SU-DHL-6 (cell line): ENCODE measurements around the gene LY6G5B.

Experiments used
- H2AFZ ChIP-seq: fragments of 200-600 bp; sonication (generic); 2 replicates; pipeline ENCODE4 v1.6.1; 2014; ENCODE audit warnings: low read depth, mild to moderate bottlenecking, moderate library complexity, mixed read lengths, antibody characterized with exemption, low read length; ENCODE audit not compliant: severe bottlenecking
- H3F3A ChIP-seq: fragments of 200-600 bp; shearing (Covaris generic); 2 replicates; pipeline ENCODE4 v1.6.0; 2016; ENCODE audit warnings: antibody characterized with exemption, mild to moderate bottlenecking; ENCODE audit not compliant: insufficient read depth
- H3K27ac ChIP-seq: fragments of 200-600 bp; sonication (generic); 2 replicates; pipeline ENCODE4 v1.5.1; 2016; ENCODE audit warnings: low read depth, mild to moderate bottlenecking, low read length, moderate library complexity, mixed read lengths
- H3K27me3 ChIP-seq: fragments of 200-600 bp; sonication (generic), shearing (Covaris generic); 2 replicates; pipeline ENCODE4 v1.6.0; 2014; ENCODE audit warnings: mild to moderate bottlenecking, low read length
- H3K36me3 ChIP-seq: fragments of 200-600 bp; sonication (generic); 2 replicates; pipeline ENCODE4 v1.6.1; 2014; ENCODE audit warnings: mild to moderate bottlenecking, low read length, mixed read lengths
- H3K4me2 ChIP-seq: fragments of 300-600, 200-600 bp; shearing (Covaris generic), sonication (generic); 2 replicates; pipeline ENCODE4 v1.6.0; 2014; ENCODE audit warnings: low read length, low read depth, mild to moderate bottlenecking; ENCODE audit not compliant: poor library complexity, severe bottlenecking
- H3K4me3 ChIP-seq: fragments of 200-600 bp; sonication (generic); 2 replicates; pipeline ENCODE4 v1.5.1; 2014; ENCODE audit warnings: antibody characterized with exemption, low read length, mild to moderate bottlenecking, mixed read lengths; ENCODE audit not compliant: insufficient read depth, poor library complexity, severe bottlenecking
- H3K79me2 ChIP-seq: fragments of 200-600 bp; sonication (generic); 2 replicates; pipeline ENCODE4 v1.6.1; 2014; ENCODE audit warnings: mild to moderate bottlenecking, low read length, moderate library complexity; ENCODE audit not compliant: insufficient read depth
- H3K9ac ChIP-seq: fragments of 200-600 bp; sonication (generic); 2 replicates; pipeline ENCODE4 v1.7.0; 2014; ENCODE audit warnings: mild to moderate bottlenecking, low read length
- H3K9me2 ChIP-seq: fragments of 200-600 bp; sonication (generic); replicated peaks from 2 replicates; pipeline ENCODE4 v1.6.1; 2014; ENCODE audit warnings: low read length; ENCODE audit not compliant: insufficient read depth
- H3K9me3 ChIP-seq: fragments of 200-600 bp; sonication (generic); 2 replicates; pipeline ENCODE4 v1.6.1; 2014; ENCODE audit warnings: low read length, mixed read lengths; ENCODE audit not compliant: insufficient read depth
- H4K20me1 ChIP-seq: fragments of 200-600 bp; sonication (generic); 2 replicates; pipeline ENCODE4 v1.6.1; 2014; ENCODE audit warnings: low read depth, mild to moderate bottlenecking, antibody characterized with exemption, low read length, moderate library complexity, mixed read lengths
- EZH2phosphoT487 ChIP-seq: fragments of 200-600 bp; sonication (generic), shearing (Covaris generic); conservative IDR thresholded peaks from 2 replicates; pipeline ENCODE4 v1.6.1; 2018; ENCODE audit warnings: mild to moderate bottlenecking, antibody characterized with exemption, low read length, moderate library complexity, mixed read lengths
- TF ChIP-seq, protein P1 (sequence below): fragments of 200-600 bp; sonication (generic); IDR thresholded peaks from one replicate; pipeline ENCODE4 v1.5.1; 2017; ENCODE audit warnings: antibody characterized with exemption, mild to moderate bottlenecking, low read length, moderate library complexity; ENCODE audit not compliant: insufficient read depth, poor library complexity, severe bottlenecking

Gene LY6G5B

GRCh38 chr6:31639449-31639861 is 30.3 kb upstream of the LY6G5B start:
- Histone ChIP-seq H3K9me2 (no peaks in the 10 kb centered on the region), H3K9ac (no peak overlapping the region)

DNA sequence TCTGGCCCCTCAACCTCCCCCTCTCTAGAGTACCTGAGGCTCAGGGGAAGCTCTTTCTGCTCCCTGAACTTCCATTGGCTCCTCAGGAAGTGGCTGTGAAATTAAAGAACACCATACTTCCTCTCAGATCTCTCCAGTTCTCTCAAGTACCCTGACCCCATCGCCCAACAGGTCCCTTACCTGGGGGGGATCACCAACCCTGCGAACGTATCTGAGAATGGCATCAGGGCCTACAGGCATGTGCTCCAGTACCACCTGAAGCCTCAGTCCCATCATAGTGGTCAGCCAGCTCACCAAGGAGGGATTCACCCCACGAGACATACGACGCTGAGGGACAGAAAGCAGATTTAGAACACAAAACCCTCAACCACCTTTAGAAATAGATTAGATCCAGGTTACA is 29.2 kb upstream of the LY6G5B start:
- Histone ChIP-seq H3K9me3 (no peaks in the 10 kb centered on the region), H3K4me3 (no peak overlapping the region), H3K27me3 (no peaks in the 10 kb centered on the region), H3K79me2 (no peaks in the 10 kb centered on the region), H3K4me2 (no peak overlapping the region), H3K36me3 (peaks cover 10% of the 10 kb centered on the region; the same call in 1 of the 2 replicates), H3F3A (peaks cover 36% of the 10 kb centered on the region), H3K9ac (no peak overlapping the region), H3K27ac (no peak overlapping the region), H3K9me2 (no peaks in the 10 kb centered on the region), H2AFZ (no peak overlapping the region), H4K20me1 (no peaks in the 10 kb centered on the region)
- TF ChIP-seq, protein P1, sequence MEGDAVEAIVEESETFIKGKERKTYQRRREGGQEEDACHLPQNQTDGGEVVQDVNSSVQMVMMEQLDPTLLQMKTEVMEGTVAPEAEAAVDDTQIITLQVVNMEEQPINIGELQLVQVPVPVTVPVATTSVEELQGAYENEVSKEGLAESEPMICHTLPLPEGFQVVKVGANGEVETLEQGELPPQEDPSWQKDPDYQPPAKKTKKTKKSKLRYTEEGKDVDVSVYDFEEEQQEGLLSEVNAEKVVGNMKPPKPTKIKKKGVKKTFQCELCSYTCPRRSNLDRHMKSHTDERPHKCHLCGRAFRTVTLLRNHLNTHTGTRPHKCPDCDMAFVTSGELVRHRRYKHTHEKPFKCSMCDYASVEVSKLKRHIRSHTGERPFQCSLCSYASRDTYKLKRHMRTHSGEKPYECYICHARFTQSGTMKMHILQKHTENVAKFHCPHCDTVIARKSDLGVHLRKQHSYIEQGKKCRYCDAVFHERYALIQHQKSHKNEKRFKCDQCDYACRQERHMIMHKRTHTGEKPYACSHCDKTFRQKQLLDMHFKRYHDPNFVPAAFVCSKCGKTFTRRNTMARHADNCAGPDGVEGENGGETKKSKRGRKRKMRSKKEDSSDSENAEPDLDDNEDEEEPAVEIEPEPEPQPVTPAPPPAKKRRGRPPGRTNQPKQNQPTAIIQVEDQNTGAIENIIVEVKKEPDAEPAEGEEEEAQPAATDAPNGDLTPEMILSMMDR: no peak
- no peak for TF ChIP-seq EZH2phosphoT487

More at GRCh38 chr6:31639449-31639861, 30.3 kb upstream of the LY6G5B start:
- Histone ChIP-seq H3K27ac (no peak overlapping the region), H3K27me3 (no peaks in the 10 kb centered on the region), H2AFZ (no peak overlapping the region), H3K9me3 (no peaks in the 10 kb centered on the region), H4K20me1 (no peaks in the 10 kb centered on the region), H3K4me2 (no peak overlapping the region), H3K79me2 (no peaks in the 10 kb centered on the region), H3K36me3 (peaks cover 16% of the 10 kb centered on the region; the same call in 1 of the 2 replicates), H3K4me3 (no peak overlapping the region), H3F3A (peaks cover 45% of the 10 kb centered on the region)
- TF ChIP-seq EZH2phosphoT487: no peak
- TF ChIP-seq, protein P1: no peak

GRCh38 chr6:31641370-31641769 is 28.4 kb upstream of the LY6G5B start:
- Histone ChIP-seq H3K27ac (no peak overlapping the region), H3K27me3 (no peaks in the 10 kb centered on the region), H3K9me2 (no peaks in the 10 kb centered on the region), H3K36me3 (peaks cover 10% of the 10 kb centered on the region; the same call in 1 of the 2 replicates), H4K20me1 (no peaks in the 10 kb centered on the region), H3K4me2 (no peak overlapping the region), H3K79me2 (no peaks in the 10 kb centered on the region), H3K4me3 (no peak overlapping the region), H3K9ac (no peak overlapping the region), H2AFZ (no peak overlapping the region), H3K9me3 (no peaks in the 10 kb centered on the region), H3F3A (peaks cover 29% of the 10 kb centered on the region)
- TF ChIP-seq EZH2phosphoT487: no peak
- TF ChIP-seq, protein P1: no peak
